Cerebellar cortex (tissue), 1 donor: ENCODE results near the gene CWC27.
A peak's percentile ranks its signal among the peaks of the same experiment; 100 is the strongest.

Experiments used
- DNase-seq: peaks from one replicate; pipeline ENCODE4 v3.0.0-alpha.2; 2015; ENCODE audit warnings: low spot score

Gene CWC27, protein sequence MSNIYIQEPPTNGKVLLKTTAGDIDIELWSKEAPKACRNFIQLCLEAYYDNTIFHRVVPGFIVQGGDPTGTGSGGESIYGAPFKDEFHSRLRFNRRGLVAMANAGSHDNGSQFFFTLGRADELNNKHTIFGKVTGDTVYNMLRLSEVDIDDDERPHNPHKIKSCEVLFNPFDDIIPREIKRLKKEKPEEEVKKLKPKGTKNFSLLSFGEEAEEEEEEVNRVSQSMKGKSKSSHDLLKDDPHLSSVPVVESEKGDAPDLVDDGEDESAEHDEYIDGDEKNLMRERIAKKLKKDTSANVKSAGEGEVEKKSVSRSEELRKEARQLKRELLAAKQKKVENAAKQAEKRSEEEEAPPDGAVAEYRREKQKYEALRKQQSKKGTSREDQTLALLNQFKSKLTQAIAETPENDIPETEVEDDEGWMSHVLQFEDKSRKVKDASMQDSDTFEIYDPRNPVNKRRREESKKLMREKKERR

DNA sequence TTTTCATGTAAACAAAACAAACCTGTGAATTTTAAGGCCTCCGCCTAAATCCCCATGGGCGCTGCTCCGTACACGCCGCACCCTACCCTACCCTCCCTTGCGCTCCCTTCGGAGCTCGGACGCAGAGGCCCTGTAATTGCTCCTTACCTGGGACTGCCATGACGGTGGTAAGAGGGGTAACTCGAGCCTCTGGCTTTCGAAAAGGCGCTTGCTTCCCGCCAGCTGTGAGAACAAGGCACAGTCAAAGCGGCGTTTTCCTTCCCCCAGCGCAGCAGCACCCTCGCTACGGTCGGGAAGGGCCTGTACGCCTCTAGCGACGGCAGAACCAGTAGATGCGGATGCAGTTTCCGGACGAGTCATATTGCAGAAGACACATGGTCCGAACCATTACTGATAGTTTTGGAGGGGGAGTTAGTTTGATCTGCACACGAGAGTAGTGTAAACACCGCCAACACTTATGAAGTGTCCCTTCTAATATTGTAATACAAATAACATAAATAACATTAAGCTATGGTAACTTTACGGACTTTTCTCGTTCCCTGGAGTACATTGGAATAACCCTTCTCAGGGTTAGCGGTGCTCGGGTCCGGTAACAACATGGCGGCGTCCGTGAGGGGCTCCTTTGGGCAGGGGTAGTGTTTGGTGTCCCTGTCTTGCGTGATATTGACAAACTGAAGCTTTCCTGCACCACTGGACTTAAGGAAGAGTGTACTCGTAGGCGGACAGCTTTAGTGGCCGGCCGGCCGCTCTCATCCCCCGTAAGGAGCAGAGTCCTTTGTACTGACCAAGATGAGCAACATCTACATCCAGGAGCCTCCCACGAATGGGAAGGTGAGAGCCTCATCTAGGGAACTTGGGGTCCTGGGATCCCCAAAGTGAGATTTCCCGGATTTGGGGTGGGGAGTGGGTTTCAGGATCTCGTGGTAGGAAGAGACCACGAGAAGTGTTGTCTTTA lies at the start of gene CWC27, which contains the start of gene SREK1IP1:
TSS of gene CWC27 (plus strand) at position 573 of the 955 bp plus-strand sequence. CDS start at position 790, 217 bp downstream.
TSS of gene SREK1IP1 (minus strand) at position 334 of the 955 bp plus-strand sequence. CDS start at position 160, 174 bp downstream.
- peak; percentile 92 for DNase-seq

DNA sequence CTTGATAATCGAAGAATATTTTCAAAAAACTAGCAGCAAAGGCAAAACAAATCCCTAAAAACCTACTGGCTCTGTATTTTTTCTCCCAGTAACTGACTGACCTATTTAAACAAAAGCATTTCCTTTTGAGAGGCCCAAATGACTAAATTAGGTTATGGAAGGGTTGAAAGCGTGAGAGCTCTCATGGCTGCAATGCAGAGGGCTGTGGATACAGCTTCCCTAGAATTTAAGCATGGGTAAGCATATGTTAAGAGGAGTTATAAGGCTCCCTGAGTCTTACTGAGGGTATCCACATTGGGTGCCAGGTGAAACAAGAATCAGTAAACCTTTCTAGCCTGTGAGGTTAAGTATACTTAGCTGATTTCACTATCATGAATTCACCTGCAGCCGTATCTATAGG lies 46.1 kb upstream of the CWC27 start:
- no peak for DNase-seq

DNA sequence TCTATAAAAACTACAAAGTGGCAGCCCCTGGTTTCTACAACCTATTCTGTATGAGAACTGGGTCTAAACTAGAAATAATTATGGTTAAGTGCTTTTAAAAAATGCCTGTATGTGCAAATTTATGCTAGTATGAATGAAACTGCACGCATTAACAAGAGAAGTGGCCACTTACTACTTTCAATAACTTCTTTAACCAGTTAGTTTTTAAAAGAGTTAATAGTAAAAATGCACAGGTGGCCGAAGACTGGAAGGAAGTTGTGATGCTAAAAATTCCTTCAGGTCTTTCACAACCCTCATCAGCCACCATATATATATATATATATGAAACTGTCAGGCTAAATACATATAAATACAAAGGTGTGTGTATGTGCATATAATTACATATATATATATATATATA lies 41.6 kb upstream of the CWC27 start:
- no peak for DNase-seq

DNA sequence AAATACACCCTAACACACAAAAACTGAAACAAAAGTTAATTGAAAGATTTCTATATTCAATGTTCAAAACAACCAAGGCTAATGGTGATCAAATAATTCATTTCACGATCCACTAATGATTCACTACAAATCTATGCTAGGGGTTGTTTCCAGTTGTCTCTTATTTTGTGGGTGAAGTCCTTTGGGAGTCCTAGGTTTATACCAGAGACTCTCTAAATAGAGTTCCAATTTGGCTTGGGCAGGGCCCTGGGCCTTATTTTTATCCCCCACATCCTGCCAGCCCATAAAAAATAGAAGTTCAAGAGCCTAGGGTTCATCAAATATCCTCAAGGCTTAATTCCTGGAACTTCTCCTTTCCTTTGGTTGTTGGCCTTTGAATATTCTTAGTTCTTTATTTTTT lies 26.3 kb upstream of the CWC27 start:
- no peak for DNase-seq

DNA sequence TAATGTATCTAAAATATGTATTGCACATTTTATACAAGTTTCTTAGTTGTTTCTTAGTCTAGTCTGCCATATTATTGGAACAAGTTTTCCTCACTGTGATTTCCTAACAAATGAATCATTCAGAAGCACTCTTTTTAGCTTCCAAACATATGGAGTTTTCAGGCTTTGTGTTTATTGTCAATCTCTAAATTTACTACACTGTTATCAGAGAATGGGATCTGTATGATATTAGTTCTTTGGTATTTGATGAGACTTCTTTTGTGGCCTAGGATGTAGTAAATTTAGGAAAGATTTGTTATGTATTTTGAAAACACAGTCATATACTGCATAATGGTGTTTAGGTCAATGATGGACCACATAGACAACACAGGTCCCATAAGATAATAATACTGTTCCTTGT lies 25.9 kb upstream of the CWC27 start:
- DNase-seq, result no peak

DNA sequence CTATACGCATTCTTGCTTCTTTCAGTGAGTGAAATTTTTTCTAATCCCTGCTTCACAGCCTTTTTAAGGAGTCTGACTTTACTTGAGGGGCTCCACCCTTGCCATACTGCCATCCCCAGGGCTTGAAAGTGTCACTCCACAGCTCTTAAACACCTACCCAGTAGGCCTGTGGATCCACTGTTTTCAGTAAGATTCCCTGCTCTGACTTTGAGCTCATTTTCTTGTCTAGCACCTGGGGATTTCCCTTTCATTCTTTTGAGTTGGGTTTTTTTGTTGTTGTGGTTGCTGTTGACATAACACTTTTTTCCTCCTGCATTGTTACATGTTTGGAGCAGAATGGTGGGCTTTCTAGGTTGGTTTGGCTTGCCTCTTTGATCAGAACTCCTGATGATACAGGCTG lies 23.8 kb upstream of the CWC27 start:
- DNase-seq, result no peak

DNA sequence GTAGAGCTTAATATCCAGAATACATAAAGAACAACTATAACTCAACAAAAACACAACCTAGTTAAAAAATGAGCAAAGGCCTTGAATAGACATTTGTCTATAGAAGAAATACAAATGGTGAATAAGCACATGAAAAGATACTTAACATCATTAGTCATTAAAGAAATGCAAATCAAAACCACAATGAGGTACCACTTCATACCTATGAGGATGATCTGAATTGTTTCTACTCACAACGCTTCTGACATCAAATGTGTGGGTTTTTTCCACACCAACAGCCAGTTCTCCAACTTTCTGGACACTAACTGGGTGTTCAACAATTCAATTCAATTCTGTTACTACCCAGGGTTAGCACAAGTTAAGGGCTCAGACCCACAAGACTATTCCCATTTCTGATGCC lies 22.3 kb upstream of the CWC27 start:
- no peak for DNase-seq

DNA sequence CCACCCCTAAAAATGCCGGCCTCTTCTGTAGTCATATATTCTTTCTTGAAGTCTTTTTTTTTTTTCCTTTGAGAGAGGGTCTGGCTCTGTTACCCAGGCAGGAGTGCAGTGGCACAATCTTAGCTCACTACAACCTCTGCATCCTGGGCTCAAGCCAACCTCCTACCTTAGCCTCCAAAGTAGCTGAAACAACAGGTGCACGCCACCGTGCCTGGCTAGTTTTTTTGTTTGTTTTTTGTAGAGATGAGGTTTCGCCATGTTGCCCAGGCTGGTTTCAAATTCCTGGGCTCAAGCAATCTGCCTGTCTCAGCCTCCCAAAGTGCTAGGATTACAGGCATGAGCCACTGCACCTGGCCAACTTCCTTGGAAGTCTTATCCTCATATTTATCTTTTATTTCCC lies 19.3 kb upstream of the CWC27 start:
- DNase-seq, result no peak

DNA sequence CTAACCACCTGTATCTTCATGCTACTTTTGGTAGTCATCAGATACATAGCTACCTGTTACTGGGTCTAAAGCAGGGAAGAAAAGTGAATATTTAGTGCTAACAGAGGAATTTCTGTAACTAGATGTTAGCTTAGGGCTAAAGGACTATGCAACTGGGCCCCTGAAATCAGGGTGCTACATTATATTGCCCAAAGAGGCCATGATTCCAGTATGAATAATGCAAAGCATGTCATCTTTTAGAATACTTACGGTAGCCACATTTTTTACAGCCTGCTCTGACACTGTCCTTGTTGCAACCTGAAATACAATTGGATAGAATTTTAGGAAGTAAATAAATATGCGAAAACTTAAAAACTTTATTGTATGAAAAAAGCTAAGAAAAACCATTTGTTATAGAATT lies 14.7 kb upstream of the CWC27 start:
- DNase-seq, result no peak

DNA sequence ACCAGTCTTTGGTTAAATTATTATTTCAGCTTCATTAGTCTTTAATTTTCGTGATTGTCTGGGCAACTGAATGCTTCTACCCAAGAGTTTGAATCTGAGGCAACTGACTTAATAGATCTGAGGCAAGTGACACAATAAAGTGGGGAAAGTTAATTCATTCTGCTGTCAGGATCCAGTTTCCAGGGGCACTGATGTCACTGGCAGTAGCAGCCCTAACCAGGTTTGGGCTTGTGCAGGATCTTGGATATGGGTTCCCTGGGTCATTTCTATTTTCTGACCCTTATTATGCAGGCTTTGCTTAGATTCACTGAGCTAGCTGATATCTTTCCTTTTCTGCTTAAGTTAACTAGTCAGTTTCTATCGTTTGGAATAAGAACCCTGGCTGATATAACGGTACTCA lies 9.8 kb upstream of the CWC27 start:
- DNase-seq, result no peak

DNA sequence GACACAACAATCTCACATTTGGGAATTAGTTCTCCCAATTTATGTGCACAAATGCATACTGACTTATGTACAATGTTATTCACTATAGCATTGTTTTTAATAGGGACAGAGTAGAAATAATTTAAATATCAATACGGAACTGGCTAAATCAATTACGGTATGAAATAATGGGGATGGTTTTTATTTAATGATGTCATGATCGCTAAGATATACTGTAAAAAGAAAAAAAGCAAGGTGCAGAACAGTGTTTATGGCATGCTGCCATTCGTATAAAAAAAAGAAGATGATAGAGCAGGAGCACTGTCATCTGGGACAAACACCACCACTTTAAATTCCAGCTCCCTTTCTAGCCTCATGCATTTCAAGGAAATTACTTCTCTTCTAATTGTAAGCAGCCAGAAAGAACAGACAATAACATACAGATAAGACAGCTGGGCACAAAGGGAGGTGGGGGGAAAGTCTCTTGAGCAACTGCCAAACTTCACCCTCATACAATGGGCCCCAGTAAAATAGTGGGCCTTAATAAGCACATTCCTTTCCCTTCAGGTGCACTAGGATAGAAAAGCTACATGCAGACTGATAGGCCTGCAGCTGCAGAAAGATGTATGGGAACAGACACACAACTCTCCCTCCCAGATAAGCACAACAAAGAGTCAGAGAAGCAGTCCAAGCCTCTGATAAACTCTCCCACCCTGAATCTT lies 8.6 kb upstream of the CWC27 start:
- DNase-seq, result no peak

DNA sequence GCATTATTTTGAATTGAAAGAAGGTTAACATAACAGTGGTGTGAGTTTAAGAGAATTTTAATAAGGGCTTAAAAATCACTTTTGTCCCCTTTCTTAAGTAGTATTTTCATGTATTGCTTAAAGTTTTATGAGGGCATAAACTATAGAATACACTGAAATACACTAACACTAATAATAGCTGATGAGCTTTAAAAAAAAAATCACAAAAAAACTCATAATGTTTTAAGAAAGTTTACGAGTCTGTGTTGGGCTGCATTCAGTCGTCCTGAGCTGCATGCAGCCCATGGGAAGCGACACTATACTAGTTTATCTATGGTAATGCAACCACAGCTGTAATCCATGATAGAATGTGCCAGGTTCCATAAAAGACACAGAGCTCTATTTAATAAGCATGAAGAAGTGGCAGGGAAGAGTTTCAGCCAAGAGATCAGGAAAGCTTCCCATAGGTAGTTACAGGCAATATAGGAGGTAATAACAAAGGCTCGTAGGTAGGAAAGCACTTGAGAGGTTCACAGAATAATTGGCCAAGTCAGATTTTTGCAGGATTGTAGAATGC lies 4.7 kb upstream of the CWC27 start:
- DNase-seq, result no peak

DNA sequence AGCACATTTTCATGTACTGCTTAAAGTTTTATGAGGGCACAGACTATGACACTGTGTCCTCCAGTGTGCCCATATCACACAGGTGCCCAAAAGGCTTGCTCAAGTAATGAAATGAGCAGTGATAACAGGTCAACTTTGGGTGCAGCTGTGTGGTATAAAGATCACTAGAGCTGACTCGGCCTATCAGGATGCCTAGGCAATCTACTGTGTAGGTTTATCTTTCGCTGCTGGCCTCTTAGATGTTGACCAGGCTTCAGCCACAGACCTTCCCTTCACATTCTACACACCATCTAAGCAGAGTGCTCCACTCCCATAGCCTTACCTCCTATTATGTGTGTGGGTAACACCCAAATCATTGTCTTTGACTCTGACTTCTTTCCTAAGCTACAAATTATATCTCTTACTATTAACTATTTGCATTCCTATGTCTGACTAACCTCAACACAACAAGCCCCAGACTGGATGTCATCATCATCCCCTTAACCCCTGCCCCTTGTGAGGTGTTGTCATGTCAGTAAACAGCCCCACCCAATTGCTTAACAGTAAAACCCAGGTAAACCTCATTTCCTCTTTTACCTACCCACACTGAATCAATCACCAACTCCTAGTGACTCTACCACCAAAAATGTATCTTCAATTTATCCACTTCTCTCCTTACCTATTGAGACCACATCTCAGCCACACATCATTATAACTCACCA lies 2.8 kb upstream of the CWC27 start:
- DNase-seq, result no peak

DNA sequence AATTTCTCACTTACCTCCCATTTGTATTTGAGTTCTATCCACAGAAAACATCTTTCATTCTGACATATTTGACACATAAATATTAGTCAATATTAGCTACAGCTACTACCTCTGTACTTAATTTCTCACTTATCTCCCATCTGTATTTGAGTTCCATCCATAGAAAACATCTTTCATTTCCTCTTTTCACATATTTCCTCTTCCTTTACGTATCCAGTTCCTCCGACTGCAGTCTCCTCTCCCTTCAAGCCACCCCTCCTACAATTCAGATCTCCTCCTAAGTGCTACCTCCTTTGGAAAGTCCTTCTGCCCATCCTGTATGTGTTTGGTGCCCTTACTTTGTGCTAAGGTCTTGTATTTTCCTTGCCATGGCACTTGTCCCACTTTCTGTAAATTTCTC lies 1.8 kb upstream of the CWC27 start:
- no peak for DNase-seq

DNA sequence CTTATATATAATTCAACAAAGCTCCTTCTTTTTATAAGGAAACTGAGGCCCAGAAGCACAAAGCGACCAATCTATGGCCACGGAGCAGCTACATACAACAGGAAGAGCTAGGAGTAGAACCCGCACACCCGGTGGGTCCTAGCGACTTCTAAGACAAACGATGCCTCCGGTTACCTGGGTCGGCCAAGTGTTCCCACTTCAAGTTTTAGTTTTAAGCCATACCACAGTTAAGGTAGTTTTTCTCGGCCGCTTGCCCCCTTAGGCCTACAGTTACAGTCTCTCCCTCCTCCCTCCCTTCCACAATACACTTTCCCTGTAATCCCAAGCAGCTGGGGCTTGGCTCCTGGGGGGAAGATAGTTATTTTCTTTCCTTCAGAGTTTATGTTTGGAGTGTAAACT lies 772 bp upstream of the CWC27 start:
- no peak for DNase-seq

DNA sequence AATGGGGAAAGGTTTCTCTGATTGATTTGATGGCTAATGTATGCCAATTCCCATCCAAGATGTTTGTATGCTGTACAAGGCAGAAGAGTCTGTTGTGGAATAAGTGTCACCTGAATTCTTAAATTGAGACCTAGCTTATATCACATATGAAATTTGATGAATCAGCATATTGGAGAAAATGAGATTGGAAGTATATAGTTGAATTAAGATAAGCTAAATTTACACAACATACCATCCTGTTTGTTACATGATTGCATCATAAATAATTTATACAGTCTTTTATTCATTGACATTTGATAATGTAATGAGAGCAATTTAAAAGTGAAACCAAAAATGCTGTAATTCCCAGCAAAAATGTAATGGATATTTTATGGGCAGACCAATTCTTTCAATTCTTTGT lies 1.1 kb downstream of the CWC27 start:
- DNase-seq, result no peak

DNA sequence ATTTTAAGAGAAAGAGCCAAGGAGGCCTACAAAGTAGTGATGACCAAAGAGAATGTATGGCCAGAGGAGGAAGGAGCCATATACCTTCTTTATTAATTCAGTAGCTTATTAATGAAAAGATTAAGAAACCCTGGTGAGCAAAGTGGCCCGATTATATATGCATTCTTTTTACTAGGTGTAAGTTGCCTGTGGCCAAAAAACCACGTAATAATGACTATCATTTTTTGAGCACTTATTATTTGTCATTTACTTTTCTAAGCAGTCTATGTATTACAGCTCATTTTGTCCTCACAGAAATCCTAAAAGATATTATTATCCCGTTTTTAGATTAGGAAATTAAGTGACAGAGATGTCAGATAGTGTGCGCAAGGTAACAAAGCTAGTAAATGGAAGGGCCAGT lies 3.0 kb downstream of the CWC27 start:
- no peak for DNase-seq

DNA sequence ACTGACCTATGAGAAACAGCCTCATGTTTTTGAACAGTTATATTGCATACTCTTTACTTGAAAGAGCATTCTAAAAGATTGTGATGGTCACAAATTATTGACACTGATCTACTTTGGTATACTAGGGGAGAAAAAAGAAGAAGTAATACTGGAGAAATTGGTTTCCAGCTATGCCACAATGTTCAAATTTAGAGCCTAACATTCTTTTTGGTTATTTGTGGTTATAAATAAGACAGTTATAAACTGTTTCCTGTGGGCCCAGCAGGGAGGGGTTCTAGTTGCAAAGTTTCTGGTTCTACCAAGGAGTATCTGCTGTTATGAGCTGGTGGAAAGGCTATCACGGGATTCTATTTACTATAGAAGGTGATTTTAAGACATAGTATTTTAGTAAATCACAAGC lies 4.8 kb downstream of the CWC27 start:
- DNase-seq, result no peak

DNA sequence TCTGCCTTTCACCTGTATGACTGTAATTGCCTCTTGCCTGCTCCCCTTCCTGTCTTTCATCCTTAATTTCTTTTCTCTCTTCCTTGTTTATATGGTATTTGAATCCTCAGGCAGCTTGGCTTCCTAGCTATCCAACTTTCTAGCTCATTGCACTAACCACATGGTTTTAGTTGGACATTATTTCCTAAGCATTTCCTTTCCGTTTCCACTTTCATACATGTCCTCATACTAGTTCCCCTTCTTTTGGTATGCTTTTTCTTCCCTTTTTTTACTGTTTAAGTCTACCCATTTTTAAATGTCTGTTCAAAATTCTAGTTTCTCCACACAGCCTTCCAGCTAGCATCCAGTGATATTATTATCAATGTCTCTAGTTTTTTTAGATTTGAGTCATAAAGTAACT lies 6.6 kb downstream of the CWC27 start:
- DNase-seq, result no peak

DNA sequence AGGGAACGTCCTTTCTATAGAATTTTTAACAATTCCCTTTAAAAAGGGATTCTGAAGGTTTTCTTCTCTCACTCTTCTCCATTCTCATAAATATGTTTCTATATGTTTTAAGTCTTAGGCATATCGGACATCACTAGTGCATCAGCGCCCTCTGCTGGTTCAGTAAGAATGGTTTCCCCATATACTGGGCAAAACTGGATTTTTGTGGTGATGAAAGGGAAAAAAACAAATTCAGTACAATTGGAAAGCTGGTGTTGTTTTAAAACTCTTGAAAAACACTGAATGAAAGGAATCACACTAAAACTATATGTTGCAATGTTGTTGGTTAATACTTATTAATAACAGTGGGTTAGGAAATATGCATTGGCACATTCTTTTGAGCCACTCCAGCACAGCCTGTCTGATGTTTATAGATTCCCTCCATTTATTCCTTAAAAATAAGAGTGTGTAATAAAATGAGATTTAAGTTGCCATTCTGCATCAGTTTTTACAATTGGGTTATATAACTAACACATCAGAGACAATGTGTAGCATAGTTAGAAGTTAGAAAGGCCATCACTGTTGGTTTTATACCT lies 15.8 kb downstream of the CWC27 start:
- DNase-seq, result peak; percentile 82

DNA sequence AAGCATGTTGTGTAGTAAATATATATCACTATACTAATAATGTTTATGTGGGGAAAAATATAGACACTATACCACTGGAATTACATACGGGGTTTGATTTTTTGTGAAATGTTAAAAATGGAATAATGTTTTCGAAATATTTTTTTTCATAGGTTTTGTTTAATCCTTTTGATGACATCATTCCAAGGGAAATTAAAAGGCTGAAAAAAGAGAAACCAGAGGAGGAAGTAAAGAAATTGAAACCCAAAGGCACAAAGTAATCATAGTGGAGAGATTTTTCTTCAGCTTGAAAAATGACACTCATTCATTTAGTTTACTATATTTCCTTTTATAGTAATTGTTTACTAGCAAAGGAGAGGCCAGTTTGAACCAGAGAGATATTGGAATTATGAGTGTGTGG lies 17.6 kb downstream of the CWC27 start:
- no peak for DNase-seq
